Neuronal stem cell (in vitro differentiated cells): ENCODE measurements around the gene GDF2.

Source experiments
- DNase-seq: peaks from one replicate; pipeline ENCODE4 v3.0.0-alpha.2; 2013; ENCODE audit warnings: low spot score
- H2AFZ ChIP-seq: one replicate; pipeline ENCODE4 v1.6.1; 2013; ENCODE audit warnings: mild to moderate bottlenecking, low read length, inconsistent platforms
- H2AK5ac ChIP-seq: 2 replicates; pipeline ENCODE4 v1.6.1; 2013; ENCODE audit warnings: low read depth, mild to moderate bottlenecking, inconsistent platforms, low read length, moderate library complexity, mixed read lengths
- H2BK120ac ChIP-seq: 2 replicates; pipeline ENCODE4 v1.6.1; 2013; ENCODE audit warnings: low read depth, mild to moderate bottlenecking, inconsistent platforms, low read length, moderate library complexity, mixed read lengths
- H2BK12ac ChIP-seq: one replicate; pipeline ENCODE4 v1.6.1; 2013; ENCODE audit warnings: low read length, inconsistent platforms
- H2BK15ac ChIP-seq: 2 replicates; pipeline ENCODE4 v1.6.1; 2013; ENCODE audit warnings: mild to moderate bottlenecking, low read length, inconsistent platforms, mixed read lengths
- H2BK5ac ChIP-seq: one replicate; pipeline ENCODE4 v1.6.1; 2013; ENCODE audit warnings: inconsistent platforms, mild to moderate bottlenecking, low read length, moderate library complexity
- H3K14ac ChIP-seq: one replicate; pipeline ENCODE4 v1.6.1; 2013; ENCODE audit warnings: low read length, inconsistent platforms
- H3K18ac ChIP-seq: 2 replicates; pipeline ENCODE4 v1.6.1; 2013; ENCODE audit warnings: low read length, inconsistent platforms
- H3K23ac ChIP-seq: 2 replicates; pipeline ENCODE4 v1.6.1; 2013; ENCODE audit warnings: low read depth, mild to moderate bottlenecking, mixed read lengths, low read length, inconsistent platforms; ENCODE audit not compliant: poor library complexity
- H3K27ac ChIP-seq: replicated peaks from 3 replicates; pipeline ENCODE4 v1.5.1; 2013; ENCODE audit warnings: low read length, inconsistent platforms
- H3K27me3 ChIP-seq, 3 experiments: 2 replicates each; pipeline ENCODE4 v1.6.1; 2013; ENCODE audit warnings: low read length in 3 of 3, mild to moderate bottlenecking in 2 of 3, inconsistent platforms in 1 of 3, low read depth in 1 of 3, mixed read lengths in 1 of 3, moderate library complexity in 1 of 3; ENCODE audit not compliant: control insufficient read depth in 3 of 3, insufficient read depth in 3 of 3
- H3K36me3 ChIP-seq, 2 donors: replicated peaks in 1 of 2; 2 replicates each; pipeline ENCODE4 v1.6.1; 2013; ENCODE audit warnings: low read length in 2 of 2; ENCODE audit not compliant: control insufficient read depth in 2 of 2, insufficient read depth in 2 of 2
- H3K4ac ChIP-seq: 2 replicates; pipeline ENCODE4 v1.6.1; 2013; ENCODE audit warnings: inconsistent platforms, mild to moderate bottlenecking, low read length, moderate library complexity
- H3K4me1 ChIP-seq, 2 donors: 1 replicate in 1 of 2; 2 replicates in 1 of 2; pipeline ENCODE4 v1.6.1; 2013; ENCODE audit warnings: low read length in 2 of 2, low read depth in 1 of 2; ENCODE audit not compliant: control insufficient read depth in 2 of 2, insufficient read depth in 1 of 2
- H3K4me2 ChIP-seq: one replicate; pipeline ENCODE4 v1.6.1; 2013; ENCODE audit warnings: mild to moderate bottlenecking, low read length, inconsistent platforms; ENCODE audit not compliant: insufficient read depth, poor library complexity, severe bottlenecking
- H3K4me3 ChIP-seq, 2 donors: 2 replicates each; pipeline ENCODE4 v1.5.1; 2013; ENCODE audit warnings: low read length in 2 of 2, mild to moderate bottlenecking in 2 of 2, inconsistent platforms in 1 of 2, moderate library complexity in 1 of 2
- H3K79me1 ChIP-seq: one replicate; pipeline ENCODE4 v1.6.1; 2013; ENCODE audit warnings: low read depth, mild to moderate bottlenecking, inconsistent platforms, low read length, moderate library complexity
- H3K9ac ChIP-seq: one replicate; pipeline ENCODE4 v1.6.1; 2013; ENCODE audit warnings: mild to moderate bottlenecking, low read depth, low read length, inconsistent platforms; ENCODE audit not compliant: poor library complexity
- H3K9me3 ChIP-seq, 2 donors: replicated peaks in 1 of 2; 2 replicates each; pipeline versions ENCODE3 to v1.6.1; 2013; ENCODE audit warnings: low read length in 2 of 2, mild to moderate bottlenecking in 2 of 2, inconsistent platforms in 1 of 2, low read depth in 1 of 2, mixed read lengths in 1 of 2, moderate library complexity in 1 of 2; ENCODE audit not compliant: control insufficient read depth in 2 of 2, insufficient read depth in 1 of 2
- H4K8ac ChIP-seq: one replicate; pipeline ENCODE4 v1.6.1; 2013; ENCODE audit warnings: low read depth, mild to moderate bottlenecking, inconsistent platforms, low read length, moderate library complexity
- H4K91ac ChIP-seq: one replicate; pipeline ENCODE4 v1.6.1; 2013; ENCODE audit warnings: low read length, low read depth, mild to moderate bottlenecking, inconsistent platforms; ENCODE audit not compliant: poor library complexity
- WGBS, 2 donors: extraction: QIAGEN DNeasy Blood & Tissue Kit; methylation state at CpG; one replicate each; pipeline ENCODE4 v1.1.7; 2013; ENCODE audit warnings: missing lambda C conversion rate in 2 of 2, mixed read lengths in 1 of 2; ENCODE audit not compliant: insufficient read length in 2 of 2, insufficient replicate concordance in 1 of 2; ENCODE audit errors: extremely low coverage in 2 of 2; 5-methylcytosine and 5-hydroxymethylcytosine counted together

The GDF2 gene

GRCh38 chr10:47334466-47335295 is 12.4 kb downstream of the GDF2 start:
- Histone ChIP-seq H2BK5ac (no peak overlapping the region), H3K4me1 (peaks cover 0 to 3% of the 10 kb centered on the region in 2 donors), H2BK12ac (no peak overlapping the region), H3K4ac (no peak overlapping the region), H3K4me2 (no peak overlapping the region), H3K27me3 (peaks cover 0 to 3% (median 0%) of the 10 kb centered on the region in 3 experiments), H2BK15ac (no peak overlapping the region), H2BK120ac (no peak overlapping the region), H3K36me3 (no peaks in the 10 kb centered on the region), H4K8ac (peak overlapping the region; percentile 48), H3K9me3 (peaks cover 0 to 2% of the 10 kb centered on the region in 2 donors), H3K4me3 (no peak overlapping the region), H3K18ac (no peak overlapping the region), H3K27ac (no peak overlapping the region), H2AK5ac (no peak overlapping the region), H2AFZ (no peak overlapping the region), H3K9ac (no peak overlapping the region), H3K79me1 (no peaks in the 10 kb centered on the region), H3K14ac (no peak overlapping the region), H3K23ac (no peak overlapping the region), H4K91ac (no peak overlapping the region)
- WGBS, 2 donors: no CpG with 5 or more reads among the region's 8 CpGs
- no peak for DNase-seq

GRCh38 chr10:47335906-47336305 is 13.7 kb downstream of the GDF2 start:
- peaks cover 0 to 3% of the 10 kb centered on the region in 2 donors for H3K4me1 ChIP-seq
- H2BK12ac ChIP-seq: no peak overlapping the region
- no peaks in the 10 kb centered on the region for H3K79me1 ChIP-seq
- no peak overlapping the region for H3K23ac ChIP-seq
- no peak overlapping the region for H3K4ac ChIP-seq
- H3K4me3 ChIP-seq: peak overlapping the region in 1 of 2 donors; percentile 9
- H3K9me3 ChIP-seq: peaks cover 0 to 2% of the 10 kb centered on the region in 2 donors
- H3K4me2 ChIP-seq: no peak overlapping the region
- H2AK5ac ChIP-seq: no peak overlapping the region
- H2AFZ ChIP-seq: no peak overlapping the region
- H3K14ac ChIP-seq: no peak overlapping the region
- DNase-seq: no peak
- no peak overlapping the region for H2BK120ac ChIP-seq
- WGBS, 2 donors: no CpG with 5 or more reads among the region's 5 CpGs
- H2BK15ac ChIP-seq: no peak overlapping the region
- no peak overlapping the region for H4K8ac ChIP-seq
- no peak overlapping the region for H4K91ac ChIP-seq
- H3K18ac ChIP-seq: peak overlapping the region; percentile 0
- H3K36me3 ChIP-seq: no peaks in the 10 kb centered on the region
- H3K9ac ChIP-seq: no peak overlapping the region
- H3K27ac ChIP-seq: no peak overlapping the region
- peaks cover 0 to 3% (median 0%) of the 10 kb centered on the region in 3 experiments for H3K27me3 ChIP-seq
- H2BK5ac ChIP-seq: no peak overlapping the region

- no peak overlapping the region for H3K9ac ChIP-seq
- H2AFZ ChIP-seq: no peak overlapping the region
- DNase-seq: no peak
- H3K36me3 ChIP-seq: no peaks in the 10 kb centered on the region
- no peak overlapping the region for H3K18ac ChIP-seq
- H3K9me3 ChIP-seq: peaks cover 0 to 2% of the 10 kb centered on the region in 2 donors
- H4K91ac ChIP-seq: no peak overlapping the region
- no peak overlapping the region for H3K4me3 ChIP-seq
- no peak overlapping the region for H3K4ac ChIP-seq
- no peak overlapping the region for H2BK12ac ChIP-seq
- H3K4me2 ChIP-seq: no peak overlapping the region
- H3K79me1 ChIP-seq: no peaks in the 10 kb centered on the region
- H4K8ac ChIP-seq: no peak overlapping the region
- H3K14ac ChIP-seq: no peak overlapping the region
- no peak overlapping the region for H2BK5ac ChIP-seq
- no peak overlapping the region for H2BK120ac ChIP-seq
- H3K27me3 ChIP-seq: peaks cover 0 to 3% (median 0%) of the 10 kb centered on the region in 3 experiments
- no peak overlapping the region for H3K23ac ChIP-seq
- peaks cover 0 to 3% of the 10 kb centered on the region in 2 donors for H3K4me1 ChIP-seq
- no peak overlapping the region for H2AK5ac ChIP-seq
- H2BK15ac ChIP-seq: no peak overlapping the region
- WGBS, 2 donors: no CpG with 5 or more reads among the region's 15 CpGs
- no peak overlapping the region for H3K27ac ChIP-seq
Measured at GRCh38 chr10:47336387-47337134, 14.3 kb downstream of the GDF2 start.

GRCh38 chr10:47337310-47337709 is 15.1 kb downstream of the GDF2 start:
- Histone ChIP-seq H4K91ac (no peak overlapping the region), H3K4me2 (no peak overlapping the region), H3K14ac (no peak overlapping the region), H2BK120ac (no peak overlapping the region), H2BK5ac (no peak overlapping the region), H4K8ac (no peak overlapping the region), H3K36me3 (no peaks in the 10 kb centered on the region), H3K9ac (no peak overlapping the region), H3K4me3 (no peak overlapping the region), H3K9me3 (no peaks in the 10 kb centered on the region), H2AK5ac (no peak overlapping the region), H3K79me1 (no peaks in the 10 kb centered on the region), H3K23ac (no peak overlapping the region), H3K27ac (no peak overlapping the region), H3K4ac (no peak overlapping the region), H2AFZ (no peak overlapping the region), H3K27me3 (peaks cover 0 to 3% (median 0%) of the 10 kb centered on the region in 3 experiments), H3K18ac (no peak overlapping the region), H2BK15ac (no peak overlapping the region), H2BK12ac (no peak overlapping the region), H3K4me1 (peaks cover 0 to 3% of the 10 kb centered on the region in 2 donors)
- no CpG with 5 or more reads among the region's 4 CpGs for WGBS, 2 donors
- no peak for DNase-seq
